Uterus (tissue), 2 donors: ENCODE measurements around the gene CP.

Experiments used
- CTCF ChIP-seq, 4 experiments: fragments of 200-600 bp in 2 of 4; fragments of 450-650 bp in 2 of 4; sonication (generic) in 2 of 4; IDR thresholded peaks; one replicate each; pipeline ENCODE4 v1.5.1; 2016 to 2019; ENCODE audit warnings: antibody characterized with exemption in 4 of 4, mild to moderate bottlenecking in 2 of 4, moderate library complexity in 1 of 4
- POLR2A ChIP-seq, 2 donors: fragments of 450-650 bp; IDR thresholded peaks; one replicate each; pipeline ENCODE4 v1.6.1; 2016; ENCODE audit warnings: antibody characterized with exemption in 2 of 2, mild to moderate bottlenecking in 1 of 2, moderate library complexity in 1 of 2

DNA sequence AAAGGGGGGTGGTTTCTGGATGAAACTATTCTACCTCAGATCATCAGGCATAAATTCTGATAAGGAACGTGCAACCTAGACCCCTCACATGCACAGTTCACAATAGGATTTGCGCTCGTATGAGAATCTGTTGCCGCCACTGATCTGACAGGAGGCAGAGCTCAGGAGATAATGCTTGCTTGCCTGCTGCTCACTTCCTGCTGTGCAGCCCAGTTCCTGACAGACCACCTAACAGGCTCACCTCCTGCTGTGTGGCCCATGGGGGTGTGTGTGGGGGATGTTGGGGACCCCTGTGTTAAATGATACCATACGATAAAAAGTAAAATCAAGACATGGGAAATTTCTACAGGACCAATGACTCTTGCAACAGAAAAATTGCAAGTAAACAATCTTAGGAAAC, 24.0 kb downstream of the CP start:
- TF ChIP-seq CTCF (IDR thresholded peaks at IDR 0.05): no peak
- no peak for TF ChIP-seq POLR2A (IDR thresholded peaks at IDR 0.05)
